Upper lobe of left lung (tissue), 4 donors: Measurements from ENCODE around the gene SPEF1.

ENCODE experiments used
- CTCF ChIP-seq, 6 experiments: fragments of 450-650 bp in 4 of 6; fragments of 200-600 bp in 2 of 6; sonication (generic) in 2 of 6; IDR thresholded peaks; one replicate each; pipeline ENCODE4 v1.5.1; 2016 to 2019; ENCODE audit warnings: antibody characterized with exemption in 6 of 6
- POLR2A ChIP-seq, 4 donors: fragments of 450-650 bp; IDR thresholded peaks; one replicate each; pipeline ENCODE4 v1.5.1; 2016 to 2017; ENCODE audit warnings: antibody characterized with exemption in 4 of 4, mild to moderate bottlenecking in 2 of 4
- POLR2AphosphoS5 ChIP-seq, 2 donors: sonication (generic); formaldehyde crosslinking; IDR thresholded peaks; one replicate each; pipeline ENCODE4 v1.5.1; 2017; ENCODE audit warnings: antibody characterized with exemption in 2 of 2

GRCh38 chr20:3811467-3812258, 30.4 kb upstream of the SPEF1 start:
- TF ChIP-seq POLR2A (IDR thresholded peaks at IDR 0.05): peak in 3 of 4 donors; percentile 67 to 94 (median 73)
- TF ChIP-seq CTCF (IDR thresholded peaks at IDR 0.05): peak in 1 of 6 experiments; percentile 13
- TF ChIP-seq POLR2AphosphoS5 (IDR thresholded peaks at IDR 0.05): peak; percentile 99
